Neural cell (in vitro differentiated cells): Measurements from ENCODE around the gene LRRC42.
"Not testable (repeated sequence)": the region's sequence is repeated elsewhere in the genome, so short reads cannot be mapped to it uniquely, and the experiment has no call there.

Source experiments
- CTCF ChIP-seq: fragments of 450-650 bp; IDR thresholded peaks from 2 replicates; pipeline ENCODE4 v1.5.1; 2014; ENCODE audit warnings: antibody characterized with exemption, mild to moderate bottlenecking, moderate library complexity; ENCODE audit not compliant: poor library complexity, severe bottlenecking
- EZH2 ChIP-seq: fragments of 200-600, 300-800 bp; shearing (Covaris generic), sonication (generic); IDR thresholded peaks from 2 replicates; pipeline ENCODE4 v1.6.1; 2014; ENCODE audit warnings: antibody characterized with exemption, low read length, borderline replicate concordance, mild to moderate bottlenecking; ENCODE audit not compliant: insufficient read depth, poor library complexity, severe bottlenecking
- SMC3 ChIP-seq: fragments of 450-650 bp; conservative IDR thresholded peaks from 2 replicates; pipeline ENCODE4 v1.6.1; 2014; ENCODE audit warnings: antibody characterized with exemption, mild to moderate bottlenecking, moderate library complexity; ENCODE audit not compliant: poor library complexity
- TF ChIP-seq, protein P1 (sequence below): IDR thresholded peaks from 2 replicates; pipeline ENCODE4 v1.6.1; 2012; ENCODE audit warnings: borderline replicate concordance

- TF ChIP-seq, protein P1, sequence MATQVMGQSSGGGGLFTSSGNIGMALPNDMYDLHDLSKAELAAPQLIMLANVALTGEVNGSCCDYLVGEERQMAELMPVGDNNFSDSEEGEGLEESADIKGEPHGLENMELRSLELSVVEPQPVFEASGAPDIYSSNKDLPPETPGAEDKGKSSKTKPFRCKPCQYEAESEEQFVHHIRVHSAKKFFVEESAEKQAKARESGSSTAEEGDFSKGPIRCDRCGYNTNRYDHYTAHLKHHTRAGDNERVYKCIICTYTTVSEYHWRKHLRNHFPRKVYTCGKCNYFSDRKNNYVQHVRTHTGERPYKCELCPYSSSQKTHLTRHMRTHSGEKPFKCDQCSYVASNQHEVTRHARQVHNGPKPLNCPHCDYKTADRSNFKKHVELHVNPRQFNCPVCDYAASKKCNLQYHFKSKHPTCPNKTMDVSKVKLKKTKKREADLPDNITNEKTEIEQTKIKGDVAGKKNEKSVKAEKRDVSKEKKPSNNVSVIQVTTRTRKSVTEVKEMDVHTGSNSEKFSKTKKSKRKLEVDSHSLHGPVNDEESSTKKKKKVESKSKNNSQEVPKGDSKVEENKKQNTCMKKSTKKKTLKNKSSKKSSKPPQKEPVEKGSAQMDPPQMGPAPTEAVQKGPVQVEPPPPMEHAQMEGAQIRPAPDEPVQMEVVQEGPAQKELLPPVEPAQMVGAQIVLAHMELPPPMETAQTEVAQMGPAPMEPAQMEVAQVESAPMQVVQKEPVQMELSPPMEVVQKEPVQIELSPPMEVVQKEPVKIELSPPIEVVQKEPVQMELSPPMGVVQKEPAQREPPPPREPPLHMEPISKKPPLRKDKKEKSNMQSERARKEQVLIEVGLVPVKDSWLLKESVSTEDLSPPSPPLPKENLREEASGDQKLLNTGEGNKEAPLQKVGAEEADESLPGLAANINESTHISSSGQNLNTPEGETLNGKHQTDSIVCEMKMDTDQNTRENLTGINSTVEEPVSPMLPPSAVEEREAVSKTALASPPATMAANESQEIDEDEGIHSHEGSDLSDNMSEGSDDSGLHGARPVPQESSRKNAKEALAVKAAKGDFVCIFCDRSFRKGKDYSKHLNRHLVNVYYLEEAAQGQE, result not testable (repeated sequence)
- not testable (repeated sequence) for TF ChIP-seq CTCF, EZH2, SMC3
Observed at GRCh38 chr1:53994516-53994915, 48.4 kb downstream of the LRRC42 start.
